AG10803 (cell line): ENCODE measurements around the gene CEP164.

Experiments used
- DNase-seq: peaks from one replicate; pipeline ENCODE4 v3.0.0; 2010; ENCODE audit warnings: low read depth
- H3K4me3 ChIP-seq: 2 replicates; pipeline ENCODE4 v1.5.1; 2011; ENCODE audit warnings: mild to moderate bottlenecking, low read length, control low read depth
- CTCF ChIP-seq: conservative IDR thresholded peaks from 2 replicates; pipeline ENCODE4 v1.5.1; 2011; ENCODE audit warnings: mild to moderate bottlenecking, low read length, control low read depth, inconsistent platforms

The CEP164 gene

GRCh38 chr11:117284053-117284452, 43.6 kb upstream of the CEP164 start:
- no peak for DNase-seq
- no peak overlapping the region for H3K4me3 ChIP-seq
- TF ChIP-seq CTCF: no peak

GRCh38 chr11:117286588-117286987, 41.1 kb upstream of the CEP164 start:
- no peak overlapping the region for H3K4me3 ChIP-seq
- no peak for DNase-seq
- TF ChIP-seq CTCF: no peak

GRCh38 chr11:117287668-117288067, 40.0 kb upstream of the CEP164 start:
- H3K4me3 ChIP-seq: no peak overlapping the region
- no peak for DNase-seq
- TF ChIP-seq CTCF: no peak

- DNase-seq: no peak
- no peak for TF ChIP-seq CTCF
- no peak overlapping the region for H3K4me3 ChIP-seq
Observed at GRCh38 chr11:117289795-117290194, 37.9 kb upstream of the CEP164 start.

- no peak within 1 kb of the TSS for H3K4me3 ChIP-seq
- TF ChIP-seq CTCF: no peak
- DNase-seq: no peak
Observed at GRCh38 chr11:117290809-117291396, 36.8 kb upstream of the CEP164 start, which contains the start of gene BACE1-AS. TSS of gene BACE1-AS (plus strand) at chr11:117291346.

- no peak for DNase-seq
- no peak overlapping the region for H3K4me3 ChIP-seq
- no peak for TF ChIP-seq CTCF
Observed at GRCh38 chr11:117292616-117293015, 35.0 kb upstream of the CEP164 start.

GRCh38 chr11:117295438-117296137, 32.1 kb upstream of the CEP164 start:
- no peak for TF ChIP-seq CTCF
- no peak for DNase-seq
- no peak overlapping the region for H3K4me3 ChIP-seq
